WTC11 (cell line): ENCODE results near the gene PNMT.

Experiments used
- CTCF ChIP-seq: fragments of 200-600 bp; IDR thresholded peaks from 2 replicates; pipeline ENCODE4 v1.8.0; 2022; ENCODE audit warnings: antibody characterized with exemption
- NFE2L1 ChIP-seq: sonication (generic); formaldehyde crosslinking; IDR thresholded peaks from 2 replicates; pipeline ENCODE4 v1.8.1; 2023; ENCODE audit warnings: missing genetic modification reagents
- PREB ChIP-seq: sonication (generic); formaldehyde crosslinking; IDR thresholded peaks from 2 replicates; pipeline ENCODE4 v1.8.1; 2022; ENCODE audit warnings: mild to moderate bottlenecking, missing genetic modification reagents, moderate library complexity, borderline replicate concordance
- RORB ChIP-seq: fragments of 250-450 bp; sonication (Bioruptor Pico); IDR thresholded peaks from 2 replicates; pipeline ENCODE4 v1.9.0; 2021; ENCODE audit warnings: mild to moderate bottlenecking

DNA sequence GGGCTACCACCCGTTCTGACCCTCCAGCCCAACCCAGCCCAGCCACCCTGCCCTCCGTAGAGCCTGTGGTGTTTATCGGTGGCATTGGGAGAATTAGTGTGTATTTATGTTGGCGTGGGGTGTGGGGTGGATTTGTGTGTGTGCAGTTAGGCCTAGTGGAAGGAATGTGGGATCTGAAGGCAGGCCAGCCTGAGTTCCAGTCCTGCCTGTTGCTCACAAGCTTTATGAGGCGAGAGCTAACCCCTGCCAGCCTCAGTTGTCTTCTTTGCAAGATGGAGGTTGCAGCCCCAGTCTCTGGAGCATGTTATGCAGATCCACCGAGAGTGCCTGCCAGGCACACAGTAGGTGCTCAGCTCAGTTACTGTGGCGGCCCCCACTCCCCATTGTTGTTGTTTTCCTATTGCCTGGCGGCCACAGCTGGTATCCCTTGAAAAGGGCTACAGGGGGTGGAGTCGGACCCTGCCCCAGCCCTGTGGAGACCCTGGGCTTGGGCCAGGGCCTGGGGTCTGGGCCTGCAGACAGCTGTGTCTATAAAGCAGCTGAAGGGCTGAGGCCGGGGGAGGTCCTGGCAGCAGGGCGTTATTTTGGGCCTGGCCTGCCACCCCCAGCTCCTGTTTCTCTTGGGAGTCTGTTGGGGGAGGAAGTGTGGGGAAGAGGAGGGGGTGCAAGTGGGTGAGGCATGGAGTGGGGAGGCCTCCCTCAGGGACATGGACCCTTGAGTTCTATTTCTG is 36.7 kb downstream of the PNMT start:
- TF ChIP-seq NFE2L1 (CRISPR knock-in tag) (no peak), PREB (CRISPR knock-in tag) (no peak), CTCF (no peak), RORB (CRISPR knock-in tag) (no peak)
